ENCODE data around the gene VPS26B.
"Not testable (repeated sequence)": the region's sequence is repeated elsewhere in the genome, so short reads cannot be mapped to it uniquely, and the experiment has no call there.

VPS26B gene

DNA sequence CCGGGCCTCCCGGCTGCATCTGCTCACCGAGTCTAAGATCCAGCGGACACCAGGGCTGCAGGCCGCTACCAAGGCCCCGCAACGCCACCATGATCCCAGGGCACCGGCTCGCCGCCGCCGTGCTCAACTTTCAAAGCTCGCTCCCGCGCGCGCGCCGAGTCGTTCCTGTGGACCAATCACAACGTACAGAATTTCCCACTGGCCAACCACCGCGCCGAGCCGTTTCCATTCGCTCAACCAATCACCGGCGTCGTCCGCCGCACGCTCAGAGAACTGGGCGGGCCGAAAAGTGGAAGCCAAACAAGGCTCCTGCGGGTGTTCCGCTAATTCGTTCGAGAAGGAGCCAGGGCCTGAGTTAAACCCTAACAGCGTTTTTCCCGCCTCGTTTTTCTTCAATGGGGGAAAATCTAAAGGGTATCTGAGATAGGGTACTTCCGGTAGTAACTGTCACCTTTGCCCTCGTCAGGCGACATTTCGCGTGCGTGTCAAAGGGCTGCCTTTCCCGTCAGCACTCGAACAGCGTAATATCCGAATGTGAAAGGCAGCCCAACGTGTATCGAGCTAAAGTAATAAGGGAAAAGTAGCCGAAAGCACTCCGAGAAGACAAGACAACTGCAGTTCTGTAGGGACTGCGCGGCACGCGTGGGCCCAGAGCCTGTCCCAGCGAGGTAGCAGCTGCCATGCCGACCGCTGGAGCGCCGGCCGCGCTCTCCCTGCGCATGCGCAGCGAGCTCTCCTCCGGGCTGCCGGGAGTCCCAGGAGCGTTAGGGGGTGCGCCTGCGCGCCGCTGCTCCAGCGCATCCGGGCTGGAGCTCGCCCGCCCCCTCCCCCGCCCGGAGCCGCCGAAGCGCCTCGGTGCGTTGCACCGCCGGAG, at the start of gene VPS26B, which contains the start of gene NCAPD3:
Gene VPS26B (plus strand): TSS at position 836 of the 874 bp plus-strand sequence. CDS start 452 bp downstream, outside the sequence.
Gene NCAPD3 (minus strand): TSS at position 132 of the 874 bp plus-strand sequence. CDS start 41 bp downstream, at position 91.
- peak; percentile 80 for DNase-seq (ENCODE audit: low read depth)
- peak within 1 kb of the TSS; percentile 93 for H3K4me3 ChIP-seq (ENCODE audit: low read depth, low read length)

DNA sequence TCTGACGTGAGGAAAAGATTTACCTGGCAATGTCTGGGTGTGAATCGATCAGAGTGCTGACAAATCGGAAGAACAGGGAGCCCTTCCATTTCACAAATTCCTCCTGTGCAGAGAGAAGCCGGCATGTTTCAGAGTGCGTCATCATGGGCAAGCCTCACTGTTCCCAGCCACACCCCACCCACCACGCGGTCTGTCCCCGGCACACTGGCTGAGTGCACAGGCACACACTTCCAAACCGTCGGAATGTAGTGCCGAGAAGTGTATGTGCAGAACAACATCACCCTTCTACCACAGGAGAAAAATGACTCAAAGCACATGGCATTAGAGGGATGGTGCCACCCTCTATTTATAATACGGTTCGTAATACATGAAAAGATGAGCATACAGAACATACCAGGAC, 48.2 kb upstream of the VPS26B start:
- no peak for DNase-seq (ENCODE audit: low read depth)
- no peak overlapping the region for H3K4me3 ChIP-seq (ENCODE audit: low read depth, low read length)

DNA sequence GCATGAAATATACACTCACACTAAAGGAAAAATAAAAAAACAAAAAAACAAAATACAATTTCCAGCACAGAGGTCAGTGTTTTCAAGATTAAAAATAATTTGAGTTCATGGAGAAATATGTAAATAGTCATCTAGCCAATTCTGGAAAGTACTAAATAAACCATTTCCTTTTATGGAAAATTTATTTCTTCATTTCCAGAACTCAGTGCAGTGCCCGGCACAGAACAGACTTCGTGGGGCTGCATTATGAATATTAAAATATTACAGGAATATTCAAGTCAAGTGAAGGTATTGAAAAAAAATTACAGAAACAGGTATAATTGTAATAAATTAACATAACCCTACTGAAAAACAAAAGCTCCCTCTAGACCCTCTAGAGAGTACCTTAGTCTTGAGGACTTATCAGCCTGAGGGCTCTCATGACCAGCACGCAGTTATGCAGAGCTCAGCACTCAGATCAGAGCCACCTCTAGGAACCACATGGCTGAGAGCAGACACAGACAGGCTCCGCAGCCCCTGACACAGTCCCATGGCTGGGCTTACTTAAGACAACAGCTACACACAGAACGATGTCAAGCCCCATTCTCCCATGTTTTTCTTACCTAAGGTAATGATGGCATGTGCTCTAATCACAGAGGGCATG, 46.3 kb upstream of the VPS26B start:
- DNase-seq (ENCODE audit: low read depth): no peak
- H3K4me3 ChIP-seq (ENCODE audit: low read depth, low read length): no peak overlapping the region

DNA sequence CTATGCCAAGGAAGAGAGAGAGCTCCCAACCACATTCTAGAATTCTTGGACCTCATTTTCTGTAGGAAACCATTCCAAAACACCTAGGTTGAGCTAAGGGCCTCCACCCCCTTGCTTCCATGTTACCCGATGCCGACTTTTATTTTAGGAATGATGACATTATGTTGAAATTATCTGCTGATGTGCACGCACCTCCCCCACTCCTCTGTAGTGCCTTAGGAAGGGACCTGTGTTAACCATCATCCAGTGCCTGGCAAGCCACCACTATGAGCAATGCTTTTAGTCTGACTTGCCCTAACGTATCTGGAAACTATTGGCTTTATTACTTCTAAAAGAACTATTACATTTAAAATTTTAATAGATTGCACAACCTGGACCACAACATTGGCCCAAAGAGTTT, 42.8 kb upstream of the VPS26B start:
- H3K4me3 ChIP-seq (ENCODE audit: low read depth, low read length): no peak overlapping the region
- peak; percentile 22 for DNase-seq (ENCODE audit: low read depth)

DNA sequence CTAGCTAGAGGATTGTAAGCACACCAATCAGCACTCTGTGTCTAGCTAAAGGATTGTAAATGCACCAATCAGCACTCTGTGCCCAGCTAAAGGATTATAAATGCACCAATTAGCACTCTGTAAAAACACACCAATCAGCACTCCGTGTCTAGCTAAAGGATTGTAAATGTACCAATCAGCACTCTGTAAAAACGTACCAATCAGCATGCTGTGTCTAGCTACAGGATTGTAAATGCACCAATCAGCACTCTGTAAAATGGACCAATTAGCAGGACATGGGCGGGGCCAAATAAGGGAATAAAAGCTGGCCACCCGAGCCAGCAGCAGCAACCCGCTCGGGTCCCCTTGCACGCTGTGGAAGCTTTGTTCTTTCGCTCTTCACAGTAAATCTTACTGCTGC, 36.4 kb upstream of the VPS26B start:
- not testable (repeated sequence) for DNase-seq (ENCODE audit: low read depth); H3K4me3 ChIP-seq (ENCODE audit: low read depth, low read length)

DNA sequence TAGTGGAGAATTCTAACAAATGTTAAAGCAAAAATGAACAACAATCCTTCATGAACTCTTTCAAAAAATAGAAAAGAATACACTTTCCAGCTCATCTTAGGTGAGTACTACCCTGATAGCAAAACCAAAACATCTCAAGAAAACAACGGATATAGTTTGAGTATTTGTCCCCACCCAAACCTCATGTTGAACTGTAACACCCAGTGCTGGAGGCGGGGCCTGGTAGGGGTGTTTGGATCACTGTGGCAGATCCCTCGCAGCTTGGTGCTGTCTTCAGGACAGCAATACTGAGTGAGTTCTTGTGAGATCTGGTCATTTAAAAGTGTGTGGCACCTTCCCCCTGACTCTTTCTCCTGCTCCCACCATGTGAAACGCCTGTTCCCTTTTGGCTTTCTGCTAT, 27.7 kb upstream of the VPS26B start:
- DNase-seq (ENCODE audit: low read depth): no peak
- no peak overlapping the region for H3K4me3 ChIP-seq (ENCODE audit: low read depth, low read length)

DNA sequence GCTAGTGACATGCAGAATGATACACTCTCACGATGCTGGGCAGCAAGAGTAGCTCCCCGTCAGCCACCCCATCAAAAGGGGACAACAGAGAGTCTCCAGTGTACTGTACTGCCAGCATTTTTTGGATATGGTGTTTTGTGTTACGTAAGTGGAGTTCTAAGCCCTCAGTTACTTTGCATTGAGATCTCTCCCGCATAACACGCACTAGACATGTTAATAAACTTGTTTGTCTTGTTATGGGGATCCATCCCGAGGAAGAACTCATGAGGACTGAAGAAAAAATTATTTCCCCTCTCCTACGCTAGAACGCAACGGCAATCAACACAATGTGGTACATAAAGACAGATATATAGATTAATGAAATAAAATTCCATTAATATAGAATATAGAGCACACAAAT, 24.9 kb upstream of the VPS26B start:
- no peak for DNase-seq (ENCODE audit: low read depth)
- H3K4me3 ChIP-seq (ENCODE audit: low read depth, low read length): no peak overlapping the region

DNA sequence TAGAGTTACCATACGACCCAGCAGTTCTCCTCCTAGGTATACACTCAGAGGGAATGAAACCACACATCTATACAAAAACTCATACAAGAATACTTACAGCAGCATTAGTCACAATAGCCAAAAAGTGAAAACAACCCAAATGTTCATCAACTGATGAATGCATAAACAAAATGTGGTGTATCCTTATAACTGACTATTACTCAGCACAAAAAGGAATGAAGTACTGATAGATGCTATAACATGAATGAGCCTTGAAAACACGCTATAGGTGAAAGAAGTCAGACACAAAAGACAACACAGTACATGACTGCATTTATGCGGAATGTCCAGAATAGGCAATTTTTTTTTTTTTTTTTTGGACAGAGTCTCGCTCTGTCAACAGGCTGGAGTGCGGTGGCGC, 23.8 kb upstream of the VPS26B start:
- no peak overlapping the region for H3K4me3 ChIP-seq (ENCODE audit: low read depth, low read length)
- DNase-seq (ENCODE audit: low read depth): no peak

DNA sequence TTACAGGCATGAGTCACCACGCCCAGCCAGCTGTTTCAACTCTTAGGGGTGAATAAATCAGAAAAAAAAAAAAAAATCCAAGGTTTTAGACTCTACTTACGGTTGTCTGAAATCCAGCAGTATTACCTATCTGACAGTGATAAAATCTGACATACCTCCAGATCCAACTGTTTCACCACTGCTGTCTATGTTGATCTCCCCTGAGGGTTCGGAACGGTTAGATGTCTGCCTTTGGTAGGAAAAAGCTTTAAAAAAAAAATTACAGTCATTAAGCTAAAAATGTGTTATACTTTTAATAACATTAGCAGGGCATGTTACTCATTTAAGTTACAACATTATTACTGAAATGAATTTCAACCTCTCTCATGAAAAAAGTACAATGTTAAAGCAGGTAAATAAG, 21.8 kb upstream of the VPS26B start:
- no peak for DNase-seq (ENCODE audit: low read depth)
- no peak overlapping the region for H3K4me3 ChIP-seq (ENCODE audit: low read depth, low read length)

DNA sequence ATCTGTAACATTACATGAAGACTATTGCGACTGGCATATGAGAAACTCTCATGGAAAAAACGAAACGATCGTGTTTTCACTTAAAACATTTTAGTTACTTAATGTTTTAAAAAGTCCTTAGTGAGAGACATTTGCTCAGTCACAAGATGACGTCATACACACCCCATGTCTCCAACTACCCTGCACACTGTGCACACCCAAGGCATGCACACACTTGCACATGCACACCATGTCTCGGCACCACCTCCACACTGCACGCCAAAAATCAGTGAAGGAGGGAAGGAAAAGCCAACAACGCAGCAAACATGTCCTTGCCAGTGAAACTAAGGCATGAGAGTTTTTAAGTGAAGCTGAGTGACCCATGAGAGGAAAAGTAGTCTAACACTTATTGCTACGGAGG, 18.7 kb upstream of the VPS26B start:
- DNase-seq (ENCODE audit: low read depth): no peak

DNA sequence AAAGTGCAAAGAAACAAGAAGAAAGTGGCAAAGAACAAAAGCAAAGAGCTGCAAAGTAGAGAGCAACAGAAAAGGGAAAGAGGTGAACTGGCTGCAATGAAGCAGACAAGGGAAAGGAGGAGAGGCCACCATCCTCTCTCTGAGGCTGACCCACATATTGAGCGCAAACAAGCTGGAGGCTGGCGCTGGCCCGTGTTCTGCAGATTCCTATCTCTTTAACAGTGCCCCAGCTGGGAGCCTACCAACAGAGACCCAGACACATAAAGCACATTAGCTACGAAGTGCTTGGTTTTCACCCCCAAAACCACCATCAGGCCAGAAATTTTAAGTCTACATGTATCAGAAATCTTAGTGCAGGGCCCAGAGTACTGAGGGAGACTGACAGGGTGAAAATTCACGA, 18.3 kb upstream of the VPS26B start:
- no peak overlapping the region for H3K4me3 ChIP-seq (ENCODE audit: low read depth, low read length)
- no peak for DNase-seq (ENCODE audit: low read depth)

More for the DNA sequence above, 18.7 kb upstream of the VPS26B start:
- no peak overlapping the region for H3K4me3 ChIP-seq (ENCODE audit: low read depth, low read length)

DNA sequence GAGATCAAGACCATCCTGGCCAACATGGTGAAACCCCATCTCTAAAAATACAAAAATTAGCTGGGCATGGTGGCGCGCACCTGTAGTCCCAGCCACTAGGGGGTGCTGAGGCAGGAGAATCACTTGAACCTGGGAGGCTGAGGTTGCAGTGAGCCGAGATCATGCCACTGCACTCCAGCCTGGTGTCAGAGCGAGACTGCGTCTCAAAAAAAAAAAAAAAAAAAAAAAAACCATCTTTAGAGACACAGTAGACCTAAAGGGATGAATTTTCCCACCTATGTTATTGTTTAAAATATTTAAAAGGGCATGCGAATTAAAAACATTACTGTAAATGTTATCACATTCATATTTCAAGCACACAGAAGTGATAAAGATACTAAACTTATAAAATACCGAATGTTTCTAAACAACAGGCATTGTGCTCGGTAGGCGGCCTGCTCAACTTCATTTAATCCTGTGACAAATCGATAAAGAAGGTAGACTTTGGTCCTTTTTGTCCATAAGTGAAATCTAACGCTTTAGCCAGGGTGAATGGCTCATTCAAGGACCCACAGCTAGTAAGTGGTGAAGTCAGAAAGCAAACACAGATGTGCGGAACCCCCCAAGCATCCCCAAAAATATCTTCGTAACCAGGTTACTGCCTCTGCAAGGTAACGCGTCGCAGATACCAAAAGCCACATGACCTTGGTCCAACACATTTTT, 16.8 kb upstream of the VPS26B start:
- no peak for DNase-seq (ENCODE audit: low read depth)
- H3K4me3 ChIP-seq (ENCODE audit: low read depth, low read length): no peak overlapping the region

DNA sequence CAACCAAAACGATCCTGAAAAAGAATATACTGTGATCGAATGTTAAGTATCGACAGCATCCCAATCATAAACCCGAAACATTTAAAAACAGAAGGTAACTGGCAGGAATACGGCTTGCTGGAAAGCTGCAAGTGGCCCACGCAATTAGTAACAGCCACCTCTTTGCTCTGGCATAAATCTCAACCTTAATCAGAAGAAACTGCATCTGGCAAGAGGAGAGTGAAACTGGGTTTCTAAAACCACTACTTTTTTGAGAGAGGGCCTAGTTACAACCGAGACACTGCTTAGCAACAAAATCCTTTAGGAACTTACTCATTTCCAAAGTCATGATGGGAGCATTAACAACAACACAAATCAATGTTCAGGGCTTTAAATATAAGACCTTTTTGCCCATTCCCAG, 8.6 kb upstream of the VPS26B start:
- H3K4me3 ChIP-seq (ENCODE audit: low read depth, low read length): no peak overlapping the region
- DNase-seq (ENCODE audit: low read depth): no peak

DNA sequence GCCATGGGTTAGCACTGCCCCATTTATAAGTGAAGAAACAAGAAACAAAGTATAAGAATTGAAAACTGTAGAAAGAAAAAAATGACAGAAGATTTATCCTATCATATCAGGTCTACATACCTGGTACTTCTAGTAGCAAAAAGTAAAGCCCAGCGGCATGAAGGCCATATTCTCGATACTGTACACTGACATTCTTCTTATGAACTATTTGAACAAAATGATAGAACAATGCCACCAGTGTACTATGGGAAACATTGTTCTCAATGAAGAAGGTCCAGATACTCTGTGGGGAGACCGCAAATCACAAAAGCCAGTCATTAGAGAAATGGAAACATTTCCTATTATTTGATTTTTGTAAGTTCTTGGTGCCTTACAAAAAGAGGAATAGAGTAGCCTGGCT, 7.7 kb upstream of the VPS26B start:
- no peak overlapping the region for H3K4me3 ChIP-seq (ENCODE audit: low read depth, low read length)
- DNase-seq (ENCODE audit: low read depth): no peak

DNA sequence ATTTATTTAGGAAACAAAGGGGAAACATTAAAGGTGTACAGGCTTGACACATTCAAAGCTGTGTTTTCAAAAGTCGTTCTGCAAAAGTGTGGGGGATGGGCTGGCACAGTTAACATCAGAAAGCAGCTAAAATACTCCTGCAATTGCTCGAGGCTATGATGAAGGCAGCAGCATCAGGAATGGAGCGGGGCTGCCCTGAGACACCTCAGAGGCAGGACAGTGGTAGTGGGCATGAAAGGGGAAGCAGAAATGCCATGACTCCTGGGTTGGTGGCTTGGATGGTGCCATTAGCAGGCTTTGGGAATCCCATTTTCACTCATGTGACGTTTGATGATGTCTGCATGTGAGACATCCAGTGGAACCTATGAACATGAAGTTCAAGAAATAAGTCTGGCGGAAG, 1.4 kb upstream of the VPS26B start:
- no peak for DNase-seq (ENCODE audit: low read depth)
- peak overlapping the region; percentile 93 for H3K4me3 ChIP-seq (ENCODE audit: low read depth, low read length)

DNA sequence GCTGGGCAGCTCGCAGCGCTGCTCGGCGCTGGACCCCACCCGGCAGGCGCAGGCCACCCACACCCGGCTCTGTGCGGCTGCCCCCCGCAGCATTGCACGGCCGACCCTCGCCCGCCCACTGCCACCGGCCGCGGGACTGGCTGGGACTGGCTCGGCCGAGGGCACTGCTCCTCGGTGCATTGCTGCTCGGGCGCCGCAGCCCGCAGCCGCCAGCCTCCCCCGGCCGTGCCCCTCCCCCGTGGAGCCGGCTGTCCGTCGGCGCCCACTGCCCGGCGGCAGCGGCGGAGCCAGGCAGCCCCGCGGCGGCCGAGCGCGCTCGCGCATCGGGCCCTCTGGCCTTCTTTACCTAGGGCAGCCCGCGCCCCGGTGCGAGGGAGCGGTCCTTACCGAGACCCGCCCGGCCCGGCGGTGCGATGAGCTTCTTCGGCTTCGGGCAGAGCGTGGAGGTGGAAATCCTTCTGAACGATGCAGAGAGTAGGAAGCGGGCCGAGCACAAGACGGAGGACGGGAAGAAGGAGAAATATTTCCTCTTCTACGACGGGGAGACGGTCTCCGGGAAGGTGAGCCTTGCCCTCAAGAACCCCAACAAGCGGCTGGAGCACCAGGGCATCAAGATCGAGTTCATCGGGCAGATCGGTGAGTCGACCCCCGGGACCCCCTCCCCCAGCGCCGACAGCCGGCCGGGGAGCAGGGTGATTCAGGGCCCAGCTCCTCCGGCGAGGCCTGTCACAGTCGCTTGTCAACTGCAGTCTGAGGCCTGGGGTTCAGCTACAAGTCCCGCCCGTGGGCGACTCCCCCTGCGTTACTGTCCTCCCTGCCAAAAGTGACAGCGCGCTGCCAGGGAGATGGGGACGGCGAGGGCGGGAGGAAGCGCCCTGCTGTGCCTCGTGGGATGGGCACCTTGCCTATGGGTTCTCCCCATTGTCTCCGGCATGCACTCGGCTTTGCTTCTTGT, 516 bp downstream of the VPS26B start:
- peak overlapping the region; percentile 93 for H3K4me3 ChIP-seq (ENCODE audit: low read depth, low read length)
- no peak for DNase-seq (ENCODE audit: low read depth)

DNA sequence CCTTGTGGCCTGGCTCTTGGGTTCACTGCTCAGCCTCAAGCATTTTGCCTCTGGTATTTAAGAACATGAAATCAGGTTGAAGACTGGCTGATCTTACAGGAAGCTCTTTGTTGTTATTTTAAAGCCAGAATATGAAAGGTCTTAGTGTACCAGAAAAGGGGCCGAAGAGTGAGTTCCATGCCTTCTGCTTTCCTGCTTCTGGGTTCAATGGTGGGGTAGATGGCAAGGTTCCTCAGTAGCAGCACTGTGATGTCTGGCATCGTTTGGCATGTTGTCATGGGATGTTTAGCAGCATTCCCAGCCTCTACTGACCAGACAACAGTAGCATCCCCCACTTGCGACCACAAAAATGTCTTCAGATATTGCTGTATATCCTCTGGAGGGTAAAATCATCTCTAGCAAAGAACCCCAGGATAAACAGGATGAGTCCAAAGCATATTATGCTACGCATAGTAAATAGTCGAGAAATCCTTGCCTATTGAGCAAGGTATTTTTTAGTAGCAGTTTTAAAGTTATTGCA, 2.4 kb downstream of the VPS26B start:
- no peak overlapping the region for H3K4me3 ChIP-seq (ENCODE audit: low read depth, low read length)
- DNase-seq (ENCODE audit: low read depth): no peak

DNA sequence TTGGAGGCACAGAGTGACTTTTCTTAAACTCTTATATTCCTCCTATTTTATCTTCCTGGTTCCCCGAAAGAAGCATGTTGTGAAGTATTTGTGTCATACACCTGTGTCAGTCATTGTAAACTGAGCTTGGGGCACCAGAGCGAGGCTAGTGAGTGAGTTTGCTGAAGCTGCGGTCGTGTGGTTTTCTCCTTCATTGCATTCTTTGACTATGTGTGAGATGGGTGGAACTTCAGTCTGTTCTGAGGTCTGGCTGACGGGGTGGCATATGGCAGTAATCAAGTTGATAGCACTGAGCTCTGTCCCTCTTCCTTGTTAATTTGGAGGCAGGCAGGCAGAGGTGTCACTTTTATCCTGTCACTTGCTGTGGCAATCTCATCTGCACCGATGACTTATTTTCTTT, 4.2 kb downstream of the VPS26B start:
- DNase-seq (ENCODE audit: low read depth): peak; percentile 10
- H3K4me3 ChIP-seq (ENCODE audit: low read depth, low read length): no peak overlapping the region

All from skeletal muscle cell (primary cell).